HG03097 (cell line): ENCODE results near the gene FAM240A.

Source experiments
- ATAC-seq: cut with Tn5 transposase; IDR thresholded peaks from one replicate; pipeline ENCODE4 v1.9.1; 2021; ENCODE audit not compliant: unreplicated experiment, low FRiP score

Gene FAM240A

DNA sequence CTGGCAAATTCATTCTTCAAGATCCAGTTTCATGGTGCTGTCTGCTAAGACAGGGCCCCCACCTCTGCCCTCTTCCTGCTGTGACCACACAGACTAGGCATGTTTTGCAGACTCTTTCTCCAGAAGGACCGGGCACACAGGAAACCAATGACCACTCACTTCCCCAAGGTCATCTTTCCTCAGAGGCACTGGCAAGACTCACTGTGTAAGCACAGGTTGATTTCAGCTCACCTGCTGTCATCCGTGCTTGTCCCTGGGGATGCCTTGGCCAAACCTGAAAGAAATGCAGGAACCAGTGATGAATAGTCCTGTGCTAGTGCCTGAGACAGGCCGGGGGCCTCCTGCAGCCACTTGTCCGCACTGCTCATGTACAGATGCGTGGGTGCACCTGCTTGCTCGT, 47.7 kb downstream of the FAM240A start:
- no peak for ATAC-seq

DNA sequence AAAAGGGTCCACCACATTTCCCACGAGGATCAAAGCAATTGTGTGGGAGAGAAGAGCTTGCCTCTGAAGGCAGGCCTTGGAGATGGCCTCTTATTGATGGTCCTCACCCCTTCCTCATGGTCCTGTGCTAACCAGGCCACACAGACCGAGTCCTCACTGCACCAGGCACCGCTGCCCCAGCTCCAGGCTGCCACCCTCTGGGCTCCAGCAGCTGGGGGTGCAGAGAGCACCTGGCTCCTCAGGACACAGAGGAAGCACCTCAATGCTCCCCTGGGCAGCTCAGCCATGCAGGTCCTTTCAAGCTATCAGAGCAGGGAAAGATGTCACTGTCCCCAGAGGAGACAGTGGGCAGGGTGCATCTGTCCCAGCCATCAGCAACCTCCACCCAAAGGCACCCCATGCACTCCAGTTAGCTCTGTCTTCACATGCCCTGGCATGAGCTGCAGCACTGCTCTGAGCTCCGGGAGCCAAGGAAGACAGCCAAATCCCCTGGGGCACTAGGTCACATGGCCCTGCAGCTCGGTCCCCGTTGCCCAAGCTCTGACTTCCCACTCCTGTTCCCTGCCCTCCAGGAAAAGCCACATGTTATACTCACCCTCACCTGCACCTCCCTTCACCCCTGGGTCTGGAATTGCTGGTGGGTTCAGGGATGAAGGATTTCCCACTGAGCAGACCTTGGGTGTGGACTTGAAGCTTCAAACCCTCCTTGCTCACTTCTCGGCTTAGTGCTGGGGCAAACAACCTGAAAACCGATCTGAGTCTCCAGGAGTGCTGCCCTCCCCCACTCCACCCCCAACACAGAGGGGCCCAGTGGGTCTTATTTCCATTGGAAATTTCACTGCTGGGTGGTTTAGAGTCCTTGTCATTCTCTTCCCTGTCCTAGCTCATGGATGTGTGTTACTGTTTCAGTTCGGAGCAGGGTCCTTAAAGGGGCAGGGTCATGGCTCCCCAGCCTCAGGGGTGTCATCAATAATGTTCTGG, 48.5 kb downstream of the FAM240A start:
- ATAC-seq = no peak

DNA sequence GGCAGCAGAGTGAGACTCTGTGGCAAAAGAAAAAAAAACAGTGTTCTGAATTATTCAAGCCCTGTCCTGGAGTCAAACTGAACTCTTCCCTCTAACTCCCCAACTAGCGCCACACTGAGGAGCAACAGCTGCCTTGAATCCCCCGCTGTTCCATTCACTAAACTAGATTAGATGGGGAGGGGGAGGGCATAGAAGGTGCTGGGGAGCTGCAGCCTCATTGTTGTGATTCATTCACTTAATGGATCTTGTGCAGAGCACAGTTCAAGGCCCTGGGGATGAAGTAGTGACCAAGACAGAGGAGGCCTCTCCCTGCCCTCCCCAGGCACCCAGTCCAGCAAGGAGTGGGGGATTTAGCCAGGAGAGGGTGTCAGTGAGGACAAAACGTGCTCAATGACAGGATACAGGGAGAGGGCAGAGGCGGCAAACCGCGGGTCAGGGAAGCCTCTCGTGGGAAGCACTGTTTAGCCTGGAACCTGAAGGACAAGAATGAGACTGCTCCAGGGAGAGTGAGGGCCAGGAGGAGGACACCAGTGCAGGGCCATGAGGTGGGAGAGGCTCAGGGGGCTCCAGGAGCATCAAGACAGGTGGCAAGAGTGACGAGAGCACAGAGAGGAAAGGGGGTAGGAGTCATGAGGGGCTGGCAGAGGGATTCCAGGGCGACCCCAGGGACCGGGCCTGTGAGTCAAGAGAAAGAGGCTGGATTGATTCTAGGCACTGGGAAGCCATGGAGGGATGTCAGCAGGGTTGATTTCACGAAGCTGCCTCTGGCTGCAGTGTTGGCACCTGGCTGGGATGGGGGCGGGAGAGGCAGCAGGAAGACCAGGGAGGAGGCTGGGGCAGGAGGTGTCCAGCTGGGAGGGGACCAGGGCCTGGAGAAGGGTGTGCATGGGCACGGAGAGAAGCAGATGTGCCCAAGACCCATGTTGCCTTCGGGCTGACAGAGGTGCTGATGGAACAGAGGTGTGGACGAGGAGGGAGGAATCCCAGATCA, 49.7 kb downstream of the FAM240A start:
- ATAC-seq = no peak

DNA sequence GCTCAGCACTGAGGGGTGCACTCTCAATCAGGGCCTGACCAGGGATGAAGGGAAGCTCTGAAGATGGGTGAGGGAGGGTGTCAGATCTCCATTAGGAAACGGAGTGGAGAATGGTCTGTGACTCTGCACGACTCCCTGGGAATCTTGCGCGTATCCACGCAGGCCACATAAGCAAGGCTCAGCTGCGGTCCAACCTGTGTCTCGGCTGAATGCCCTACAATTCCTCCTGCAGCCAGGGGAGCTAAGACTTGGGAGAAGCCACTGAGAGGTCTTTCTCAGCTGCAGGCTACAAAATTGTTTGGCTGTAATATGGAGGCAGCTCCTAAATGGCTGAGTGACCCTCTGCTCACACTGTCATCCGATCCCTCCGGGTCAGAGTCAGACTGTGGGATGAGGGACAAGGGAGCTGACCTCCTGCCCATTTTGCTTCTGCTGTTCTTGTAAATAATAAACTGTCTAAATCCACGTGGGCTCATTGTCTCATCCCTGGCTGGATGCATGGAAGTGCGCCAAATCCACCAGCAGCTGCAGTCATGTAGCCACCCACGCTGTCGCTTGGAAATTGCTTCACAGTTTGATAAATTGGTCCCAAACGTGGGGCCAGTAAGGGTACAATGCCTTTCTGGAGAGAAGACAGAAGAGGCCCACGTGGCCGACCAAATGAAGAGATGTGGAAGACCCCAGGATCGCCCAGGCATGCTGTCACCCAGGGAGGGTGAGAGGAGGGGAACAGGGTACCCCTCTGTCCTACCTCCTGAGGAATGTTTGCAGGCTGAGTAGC, 50.6 kb downstream of the FAM240A start:
- ATAC-seq = no peak

DNA sequence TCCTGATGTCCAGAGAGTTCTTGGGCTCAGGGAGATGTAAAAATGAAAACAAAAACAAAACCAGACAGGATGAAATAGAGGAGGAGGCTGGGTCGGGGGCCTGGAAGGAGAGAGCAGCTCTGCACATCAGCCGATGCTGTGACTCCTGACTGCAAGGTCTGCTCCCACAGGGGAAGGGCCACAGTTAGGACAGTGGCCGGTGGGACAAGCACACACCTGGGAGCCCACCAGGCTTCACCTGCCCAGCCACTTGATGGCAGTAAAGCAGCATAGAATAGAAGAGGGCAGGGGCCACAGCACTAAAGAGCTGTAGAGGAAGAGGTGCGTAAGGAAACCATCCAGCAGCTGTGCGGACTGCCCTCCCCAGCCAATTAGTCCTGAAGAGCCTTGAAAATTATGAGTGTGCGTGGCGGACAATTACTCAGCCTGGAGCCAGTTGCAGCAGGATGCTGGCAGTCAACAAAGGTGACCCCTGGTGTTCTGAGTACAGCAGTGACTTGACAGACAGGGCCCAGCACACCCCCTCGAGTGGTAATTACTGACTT, 51.3 kb downstream of the FAM240A start:
- ATAC-seq = no peak

DNA sequence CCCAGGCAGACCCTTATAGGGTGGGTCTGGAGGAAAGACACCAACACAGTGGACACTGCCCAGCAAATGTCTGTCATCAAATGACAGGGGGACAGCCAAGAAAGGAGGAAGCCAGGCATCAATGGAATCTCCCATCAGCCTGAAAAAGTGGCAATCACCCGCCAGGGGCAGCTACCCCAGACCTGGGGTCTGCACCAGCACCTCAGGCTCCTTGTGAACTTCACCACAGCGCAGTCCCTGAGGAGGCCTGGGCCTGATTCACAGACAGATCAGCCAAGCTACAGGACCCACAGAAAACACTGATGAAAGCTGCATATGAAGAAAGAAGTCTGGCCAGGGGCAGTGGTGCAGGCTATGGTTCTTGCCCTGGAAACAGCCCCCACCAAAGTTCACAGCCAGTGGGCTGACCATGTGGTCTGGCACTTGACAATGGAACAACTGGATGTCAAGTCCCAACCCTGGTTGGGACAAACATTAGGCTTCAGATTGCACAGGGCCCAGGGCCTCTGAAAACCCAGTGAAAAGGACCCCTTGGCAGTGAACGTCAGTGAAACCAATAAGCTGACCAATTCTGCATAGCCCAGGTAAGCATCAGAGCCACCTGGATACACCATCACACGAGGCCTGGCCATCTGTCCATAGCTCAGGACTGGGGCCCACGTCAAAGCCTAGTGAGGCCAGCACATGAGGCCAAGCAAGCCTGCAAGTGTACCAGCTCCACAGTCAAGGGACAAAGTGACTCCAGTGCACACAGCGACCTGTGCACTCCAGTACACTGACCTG, 52.1 kb downstream of the FAM240A start:
- ATAC-seq = no peak

DNA sequence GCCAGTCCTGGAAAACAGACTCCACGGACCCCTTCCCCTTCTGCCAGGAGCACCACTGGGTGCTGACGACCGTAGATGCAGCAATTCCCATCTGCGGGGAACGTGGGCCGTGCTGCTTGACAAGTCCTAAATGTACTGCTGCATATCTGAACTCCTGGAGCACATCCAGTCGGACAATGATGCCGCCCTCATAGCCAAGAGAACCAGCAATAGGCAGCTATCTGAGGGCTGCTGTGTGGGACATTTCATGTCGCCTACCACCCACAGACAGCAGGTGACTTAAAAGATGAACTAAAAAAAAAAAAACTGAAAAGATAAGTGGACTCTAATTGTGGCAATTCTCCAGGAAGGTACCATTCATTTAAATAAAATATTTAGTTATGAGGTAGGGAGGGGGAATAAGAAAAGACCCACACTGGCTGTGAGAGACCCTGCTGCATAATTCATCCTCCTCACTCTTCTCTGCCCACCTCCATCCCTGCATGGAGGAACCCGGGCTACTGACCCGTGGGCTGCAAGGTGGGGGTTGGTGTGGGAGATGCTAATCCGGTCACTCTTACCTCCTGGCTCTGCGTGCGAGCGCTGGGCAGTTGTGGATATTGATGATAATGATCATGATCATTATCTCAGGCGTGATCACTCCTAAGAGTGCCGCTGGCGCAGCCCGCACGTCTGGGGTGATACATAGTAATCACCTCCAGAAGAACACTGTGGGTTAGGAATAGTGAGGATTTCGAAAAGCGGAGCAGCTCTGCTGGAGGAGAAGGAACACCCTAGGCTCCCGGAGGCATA, 52.8 kb downstream of the FAM240A start:
- ATAC-seq = no peak

DNA sequence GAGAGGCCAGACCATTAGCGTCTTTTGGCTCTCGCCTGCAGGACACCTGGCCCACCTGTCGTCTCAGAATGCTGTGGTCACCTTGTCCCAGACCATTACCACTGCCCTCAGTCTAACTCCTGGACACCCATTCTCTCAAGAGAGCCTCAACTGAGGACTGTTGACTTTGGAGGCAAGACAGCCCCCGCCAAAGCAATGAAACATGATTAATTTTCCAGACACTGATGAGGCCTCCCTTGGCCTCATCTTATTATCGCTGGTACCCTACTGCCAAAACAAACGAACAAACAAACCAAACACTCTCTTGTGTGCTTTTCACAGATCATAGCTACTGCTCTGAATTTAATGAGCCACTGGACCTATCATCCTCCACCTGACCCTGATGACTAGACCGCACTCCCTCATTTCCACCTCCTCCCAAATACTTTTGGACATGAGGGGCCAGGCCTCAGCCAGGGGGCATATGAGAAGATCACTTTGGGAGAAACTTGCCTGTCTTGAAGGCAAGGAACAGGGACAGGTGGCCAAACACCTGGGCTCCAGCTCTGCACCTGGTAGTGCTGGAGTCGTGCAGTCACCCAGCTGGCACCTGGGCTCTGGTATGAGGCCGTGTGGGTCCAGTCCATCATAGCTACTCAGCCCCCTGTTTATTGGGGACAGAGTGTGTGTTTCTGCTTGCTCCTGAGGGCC, 53.6 kb downstream of the FAM240A start:
- no peak for ATAC-seq

DNA sequence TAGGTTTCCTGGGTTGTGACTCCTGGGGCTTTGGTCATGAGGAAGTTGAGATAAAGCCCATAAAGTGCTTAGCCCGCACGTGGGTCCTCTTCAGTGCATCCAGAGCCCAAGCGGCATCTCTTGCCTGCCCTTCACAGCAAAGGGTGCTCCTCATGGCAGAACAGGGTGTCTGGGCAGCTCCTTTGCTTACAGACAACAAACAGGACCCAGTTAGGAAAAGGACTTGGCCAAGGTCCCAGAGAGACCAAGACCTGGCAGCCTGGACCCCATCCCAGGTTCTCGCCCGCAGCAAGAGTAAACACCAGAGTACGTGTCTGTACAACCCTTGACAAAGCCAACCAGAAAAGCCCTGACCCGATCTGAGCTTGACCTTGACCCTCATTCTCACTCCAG, 54.1 kb downstream of the FAM240A start:
- no peak for ATAC-seq

DNA sequence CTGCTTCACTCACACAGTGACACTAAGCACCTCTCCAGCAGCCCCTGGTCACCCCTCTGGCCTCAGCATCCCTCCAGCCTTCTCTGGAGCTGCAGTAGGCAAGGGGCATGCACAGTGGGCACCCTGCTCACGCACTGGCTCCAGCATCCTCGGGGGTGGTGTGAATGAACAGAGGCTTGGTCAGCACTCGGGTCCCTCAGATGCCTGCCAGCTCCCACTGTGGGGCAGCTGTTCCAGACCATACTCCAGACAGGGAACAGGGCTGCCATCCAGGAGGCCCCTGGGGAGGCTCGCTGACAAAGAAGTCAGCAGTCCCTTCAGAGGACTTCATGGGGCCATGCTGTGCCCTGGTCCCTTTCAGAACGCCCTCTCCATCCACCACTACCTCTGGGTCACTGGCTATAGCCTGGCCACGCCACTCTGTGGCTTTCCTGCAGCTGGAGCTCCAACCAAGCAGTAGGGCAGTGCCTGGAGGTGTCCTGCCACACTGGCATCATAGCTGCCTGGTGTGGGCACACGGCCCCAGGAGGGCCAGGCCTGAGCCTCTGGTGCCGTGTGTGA, 54.8 kb downstream of the FAM240A start:
- ATAC-seq = no peak

DNA sequence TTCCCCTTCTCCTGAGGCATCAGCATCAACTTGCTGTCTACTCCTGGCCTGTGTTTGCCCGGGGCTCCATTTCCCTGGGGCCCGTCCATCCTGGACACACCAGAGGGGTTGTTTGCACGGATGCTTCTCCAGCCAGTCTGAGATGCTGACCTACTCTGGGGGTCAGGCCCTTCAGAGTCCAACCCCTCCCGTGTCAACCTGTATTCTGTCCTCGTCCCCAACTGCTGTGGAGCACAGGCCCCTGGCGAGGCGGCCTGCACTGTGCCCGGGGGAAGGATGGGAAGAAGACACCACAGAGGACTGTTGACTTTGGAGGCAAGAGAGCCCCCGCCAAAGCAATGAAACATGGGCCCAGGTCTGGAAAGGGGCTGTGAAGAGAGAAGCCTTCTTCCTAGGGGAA, 55.3 kb downstream of the FAM240A start:
- no peak for ATAC-seq

DNA sequence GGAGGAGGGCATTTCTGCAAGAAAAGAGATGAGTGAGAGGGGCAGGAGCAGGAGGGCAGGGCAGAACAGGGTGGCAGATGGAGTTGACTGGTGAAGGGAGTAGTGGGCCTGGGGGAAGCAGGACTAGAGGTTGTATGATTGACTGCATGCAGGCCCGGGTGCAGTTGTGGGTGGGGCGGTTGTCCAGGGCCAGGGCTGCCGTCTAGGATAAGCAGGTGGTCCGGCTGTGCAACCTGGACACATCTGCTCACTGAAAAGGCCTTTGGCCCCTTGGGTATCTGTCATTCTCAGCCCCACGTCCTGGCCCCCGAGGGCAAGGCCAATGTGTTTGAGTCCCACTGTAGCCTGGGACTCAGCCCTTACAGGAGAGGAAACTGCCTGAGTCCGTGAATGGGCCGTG, 55.8 kb downstream of the FAM240A start:
- no peak for ATAC-seq

DNA sequence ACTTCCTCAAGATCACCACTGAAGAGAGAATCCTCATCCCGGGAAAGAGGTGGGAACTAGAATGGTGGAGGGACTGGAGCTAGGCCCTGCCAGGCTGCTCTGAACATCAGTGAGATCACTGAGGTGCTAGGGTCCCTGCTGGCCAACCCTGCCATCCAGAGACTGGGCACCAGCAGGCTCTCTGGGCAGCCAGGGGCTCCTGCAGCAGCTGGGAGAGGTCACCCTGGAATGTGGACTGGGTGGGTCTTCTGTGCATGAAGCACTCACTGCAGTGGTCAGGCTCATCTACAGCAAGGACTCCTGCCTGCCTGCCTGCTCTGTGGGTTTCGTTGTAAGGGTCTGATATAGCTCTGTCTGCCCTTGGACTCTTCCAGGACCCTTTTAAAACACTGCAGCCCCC, 56.3 kb downstream of the FAM240A start:
- ATAC-seq = no peak

DNA sequence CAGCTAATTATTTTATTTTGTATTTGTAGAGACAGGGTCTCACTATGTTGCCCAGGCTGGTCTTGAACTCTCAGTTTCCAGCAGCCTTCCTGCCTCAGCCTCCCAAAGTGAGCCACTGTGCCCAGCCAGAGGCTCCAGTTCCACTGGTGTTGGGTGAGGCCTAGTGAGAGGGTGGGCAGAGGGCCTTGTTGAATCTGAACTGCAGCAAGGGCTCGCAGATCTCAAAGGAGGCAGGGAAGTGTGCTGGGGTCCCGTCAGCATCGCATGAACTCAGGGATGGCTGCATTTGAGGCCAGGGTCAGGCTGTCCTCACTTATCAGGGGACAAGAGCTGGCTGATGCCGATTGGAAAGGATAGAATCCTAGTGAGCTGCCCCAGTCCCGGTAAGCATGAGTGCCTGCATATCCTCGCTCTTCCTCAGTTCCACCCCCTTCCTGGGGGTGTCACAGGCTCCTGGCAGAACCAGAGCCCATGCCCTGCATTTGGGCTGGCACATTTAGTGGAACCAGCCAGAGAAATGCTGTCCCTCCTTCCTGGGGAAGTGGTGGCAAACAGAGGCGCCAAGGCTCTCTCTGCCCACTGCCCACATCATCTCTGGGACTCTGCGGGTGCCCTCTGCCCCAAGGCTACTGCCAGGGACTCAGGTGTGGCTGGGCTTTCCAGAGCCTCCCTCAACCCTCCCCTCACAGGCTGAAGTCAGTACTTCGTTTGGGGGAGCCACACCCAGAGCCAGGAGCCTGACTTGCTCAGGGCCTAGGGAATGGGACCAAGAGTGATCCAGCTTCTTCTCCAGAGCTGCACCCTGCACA, 57.1 kb downstream of the FAM240A start:
- no peak for ATAC-seq

DNA sequence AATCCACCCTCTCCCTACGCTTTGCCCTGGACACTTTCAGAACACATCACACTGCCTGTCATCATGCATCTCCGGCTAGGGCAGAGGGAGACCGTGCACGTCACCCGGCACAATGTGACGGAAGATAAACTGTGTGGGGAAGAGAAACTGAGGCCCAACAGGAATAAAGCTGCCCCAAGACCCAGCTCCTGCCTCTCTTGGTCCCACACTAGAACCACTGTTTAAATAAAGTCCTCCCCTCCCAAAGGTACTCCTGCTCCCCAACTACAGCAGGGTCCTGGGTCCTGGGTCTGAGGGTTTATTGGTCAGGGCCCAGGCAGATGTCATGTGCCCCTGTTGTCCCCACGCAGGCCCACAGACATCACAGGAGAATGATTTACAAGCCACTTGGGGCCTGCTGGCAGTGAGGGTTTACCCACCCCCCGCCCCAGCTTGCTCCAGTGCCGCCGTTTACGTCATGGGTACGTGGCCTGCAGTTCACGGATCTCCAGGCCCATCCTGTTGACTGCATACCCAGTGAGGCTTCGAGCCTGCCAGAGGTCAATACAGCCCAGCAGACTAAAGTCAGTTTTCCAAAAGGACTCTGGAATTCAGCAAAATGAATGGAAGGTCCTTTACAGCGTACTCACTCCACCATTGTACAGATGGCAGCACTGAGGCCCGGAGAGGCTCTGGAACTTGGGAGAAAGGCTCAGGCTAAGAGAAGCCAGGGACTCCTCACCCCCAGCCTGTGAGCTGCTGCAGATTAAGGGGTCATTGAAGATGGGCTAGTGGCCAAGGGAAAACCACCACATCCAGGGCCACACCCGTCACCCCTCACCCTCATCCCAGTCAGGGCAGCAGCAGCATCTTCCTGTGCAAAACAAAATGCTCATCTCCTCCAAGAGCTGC, 57.9 kb downstream of the FAM240A start:
- ATAC-seq = no peak

DNA sequence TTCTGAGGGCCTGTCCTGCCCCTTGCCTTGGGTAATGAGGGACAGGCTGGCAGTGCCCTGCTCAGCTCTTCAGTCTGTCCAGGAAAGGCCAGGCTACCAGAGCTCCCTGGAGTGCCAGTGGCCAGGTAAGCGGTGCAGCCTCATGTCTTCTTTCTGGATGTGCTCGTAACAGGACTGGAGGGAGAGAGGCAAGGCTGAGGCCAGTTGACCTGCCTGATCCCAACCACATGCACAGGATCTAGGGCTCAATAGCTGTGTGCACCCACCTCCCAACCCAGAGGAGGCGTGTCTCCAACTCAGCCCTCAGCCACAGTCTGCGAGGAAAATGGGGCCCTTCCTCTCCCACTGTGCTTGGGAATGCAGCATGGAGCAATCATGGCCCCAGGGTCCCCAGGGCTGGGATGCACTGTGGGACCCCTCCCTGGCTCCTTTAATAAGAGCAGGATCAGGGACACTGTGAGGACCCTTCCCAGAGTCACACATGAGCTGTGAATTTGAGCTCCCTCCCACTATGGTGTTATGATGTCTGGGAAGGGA, 58.6 kb downstream of the FAM240A start:
- no peak for ATAC-seq
